Adrenal gland (tissue), 12 donors: ENCODE data around the gene VPS39. TPM values are rescaled to one million over a fixed set of nuclear protein-coding genes. Genes with fewer than 3 reads are reported as not detected.
A peak's percentile ranks its signal among the peaks of the same experiment; 100 is the strongest.

Experiments used
- DNase-seq, 7 donors: peaks; one replicate each; pipeline ENCODE4 v3.0.0-alpha.2; 2019 to 2020
- H3K27ac ChIP-seq, 5 donors: fragments of 200-600 bp; sonication (generic) in 4 of 5; 1 replicate in 3 of 5; 2 replicates in 2 of 5; pipeline versions ENCODE4 v1.5.1 to v1.8.0; 2016 to 2020; ENCODE audit warnings: mild to moderate bottlenecking in 1 of 5
- H3K27me3 ChIP-seq: fragments of 200-600 bp; 2 replicates; pipeline ENCODE4 v1.8.0; 2021
- H3K36me3 ChIP-seq, 2 donors: fragments of 200-600 bp; replicated peaks in 1 of 2; 1 replicate in 1 of 2; 2 replicates in 1 of 2; pipeline versions ENCODE4 v1.5.1 to v1.8.0; 2018 to 2022
- H3K4me1 ChIP-seq, 2 donors: fragments of 200-600 bp; replicated peaks in 1 of 2; 1 replicate in 1 of 2; 2 replicates in 1 of 2; pipeline versions ENCODE4 v1.5.1 to v1.8.0; 2018 to 2021
- H3K4me3 ChIP-seq, 4 donors: fragments of 200-600 bp; sonication (generic) in 3 of 4; one replicate each; pipeline ENCODE4 v1.5.1; 2016 to 2018
- H3K9me3 ChIP-seq, 3 donors: fragments of 200-600 bp; sonication (generic) in 1 of 3; replicated peaks in 1 of 3; 1 replicate in 2 of 3; 2 replicates in 1 of 3; pipeline versions ENCODE4 v1.5.1 to v1.8.0; 2016 to 2021
- POLR2A ChIP-seq, 2 donors: fragments of 450-650 bp; IDR thresholded peaks; one replicate each; pipeline ENCODE4 v1.6.1; 2017; ENCODE audit warnings: antibody characterized with exemption in 2 of 2, mild to moderate bottlenecking in 2 of 2, moderate library complexity in 1 of 2
- WGBS, 4 donors: extraction: QIAGEN DNeasy Blood & Tissue Kit in 2 of 4; methylation state at CpG; one replicate each; pipeline versions ENCODE4 v1.1.5 to v1.1.7; 2013 to 2017; 5-methylcytosine and 5-hydroxymethylcytosine counted together
- intact Hi-C, 2 donors: fragments of 100-400 bp; cut with DNase I; formaldehyde crosslinking; loops; one replicate each; pipeline versions ENCODE4 v1.14.1 to v1.15.0; 2022 to 2023
- polyA plus RNA-seq, 3 donors: library from polyadenylated mRNA; stranded (reverse); fragments of 200-250 nt in 2 of 3; fragments of 350-450 nt in 1 of 3; fragmentation: Illumina TruSeq in 1 of 3; extraction: RNeasy Lipid Tissue Mini Kit (QIAGEN cat#74804) in 1 of 3; gene quantifications; one replicate each; pipeline ENCODE4 v1.2.3, GENCODE V29; 2013 to 2014
- total RNA-seq, 9 donors: library from RNA; depleted of rRNA in 4 of 9; stranded (reverse); fragments of >200 nt in 4 of 9; fragments of 120-200 nt in 1 of 9; fragmentation: NEBNext Ultra II Directional in 1 of 9; extraction: Animal tissue kit (Norgen Biotek cat#: 25700) in 1 of 9; gene quantifications; one replicate each; pipeline versions ENCODE4 v1.1.0 to v1.2.4, GENCODE V29; 2013 to 2023
- TF ChIP-seq, protein P1 (sequence below), 6 experiments: fragments of 450-650 bp in 4 of 6; fragments of 200-600 bp in 2 of 6; sonication (generic) in 1 of 6; IDR thresholded peaks; 1 replicate in 5 of 6; 2 replicates in 1 of 6; pipeline versions ENCODE4 v1.5.1 to v1.8.0; 2016 to 2021; ENCODE audit warnings: antibody characterized with exemption in 6 of 6, mild to moderate bottlenecking in 2 of 6, moderate library complexity in 1 of 6
- donor health status: healthy with polysubstance abuse.
- donor health status: Bipolar disorder and iron deficiency.
- donor health status: DM: yes; HTN: yes; CAD: no.
- donor health status: DM: no; HTN: no; CAD: no.
- donor health status: DM: no; HTN: no; CAD: no.
- donor health status: DM: yes; HTN: yes; CAD: no.

Gene VPS39
- total and polyA plus RNA-seq, 12 donors = 42.4 to 159 (median 70.4) TPM

DNA sequence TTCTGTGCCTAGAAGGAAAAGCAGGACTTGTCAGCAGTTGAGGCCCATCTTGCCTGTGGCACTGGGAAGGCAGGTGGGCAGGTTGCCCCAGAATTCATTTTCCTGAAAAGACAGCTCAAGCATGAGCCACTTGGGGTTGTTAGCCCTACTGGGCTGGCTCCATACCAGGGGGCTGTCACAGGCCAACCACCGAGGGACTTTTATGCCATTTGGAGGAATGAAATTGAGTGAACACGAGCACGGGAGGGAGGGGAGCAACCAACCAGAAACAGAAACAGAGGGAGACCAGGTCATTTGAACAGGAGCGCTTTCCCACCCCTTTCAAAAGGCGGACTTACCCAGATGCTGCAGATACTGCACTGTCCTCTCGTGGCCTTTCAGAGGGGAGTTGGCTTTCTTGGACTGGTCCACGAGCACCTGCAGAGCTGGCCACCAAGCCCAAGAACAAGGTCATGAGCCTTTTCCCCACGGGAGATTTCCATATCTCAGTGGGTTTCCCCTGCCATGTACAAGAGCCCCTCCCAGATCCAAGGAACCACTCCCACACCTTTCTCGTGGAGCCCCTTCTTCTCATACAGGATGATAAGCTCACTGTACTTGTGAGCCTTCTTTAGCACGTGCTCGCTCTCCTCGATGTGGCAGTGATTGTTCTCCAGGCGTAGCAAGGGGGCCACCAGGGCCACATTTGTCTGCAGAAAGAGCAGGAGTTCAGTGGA, 41.7 kb downstream of the VPS39 start:
- Histone ChIP-seq H3K4me1 (peaks cover 9 to 10% of the 10 kb centered on the region in 2 donors), H3K9me3 (no peaks in the 10 kb centered on the region), H3K27me3 (no peaks in the 10 kb centered on the region), H3K36me3 (peaks cover 0 to 98% of the 10 kb centered on the region in 2 donors), H3K27ac (no peak overlapping the region), H3K4me3 (no peak overlapping the region)
- intact Hi-C loops = no loop called here
- TF ChIP-seq, protein P1, sequence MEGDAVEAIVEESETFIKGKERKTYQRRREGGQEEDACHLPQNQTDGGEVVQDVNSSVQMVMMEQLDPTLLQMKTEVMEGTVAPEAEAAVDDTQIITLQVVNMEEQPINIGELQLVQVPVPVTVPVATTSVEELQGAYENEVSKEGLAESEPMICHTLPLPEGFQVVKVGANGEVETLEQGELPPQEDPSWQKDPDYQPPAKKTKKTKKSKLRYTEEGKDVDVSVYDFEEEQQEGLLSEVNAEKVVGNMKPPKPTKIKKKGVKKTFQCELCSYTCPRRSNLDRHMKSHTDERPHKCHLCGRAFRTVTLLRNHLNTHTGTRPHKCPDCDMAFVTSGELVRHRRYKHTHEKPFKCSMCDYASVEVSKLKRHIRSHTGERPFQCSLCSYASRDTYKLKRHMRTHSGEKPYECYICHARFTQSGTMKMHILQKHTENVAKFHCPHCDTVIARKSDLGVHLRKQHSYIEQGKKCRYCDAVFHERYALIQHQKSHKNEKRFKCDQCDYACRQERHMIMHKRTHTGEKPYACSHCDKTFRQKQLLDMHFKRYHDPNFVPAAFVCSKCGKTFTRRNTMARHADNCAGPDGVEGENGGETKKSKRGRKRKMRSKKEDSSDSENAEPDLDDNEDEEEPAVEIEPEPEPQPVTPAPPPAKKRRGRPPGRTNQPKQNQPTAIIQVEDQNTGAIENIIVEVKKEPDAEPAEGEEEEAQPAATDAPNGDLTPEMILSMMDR (IDR thresholded peaks at IDR 0.05) = no peak
- no peak for TF ChIP-seq POLR2A (IDR thresholded peaks at IDR 0.05)
- peak in 1 of 7 donors; percentile 45 for DNase-seq
- 95 to 96% (median 95%) methylated on average over 13 of the region's 13 CpGs for WGBS, 4 donors

DNA sequence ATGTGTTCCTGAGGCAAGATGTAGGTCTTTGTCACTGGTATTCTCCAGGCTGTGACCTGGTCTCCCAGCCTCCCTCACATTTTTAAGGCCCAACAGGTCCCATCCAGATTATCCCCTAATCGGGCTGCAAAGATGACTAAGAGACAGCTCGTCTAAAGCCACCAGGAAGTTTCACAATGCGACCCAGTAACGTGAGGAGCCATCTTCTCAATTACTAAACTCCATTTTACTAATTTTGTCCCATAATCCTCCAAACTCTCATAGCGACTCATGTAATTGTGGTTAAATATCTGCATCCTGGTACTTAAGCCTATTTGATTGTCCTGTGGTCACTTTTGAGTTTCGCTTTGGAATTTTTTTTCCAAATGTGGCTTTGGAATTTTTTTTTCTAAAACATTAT, 43.0 kb downstream of the VPS39 start:
- TF ChIP-seq, protein P1 (IDR thresholded peaks at IDR 0.05) = no peak
- TF ChIP-seq POLR2A (IDR thresholded peaks at IDR 0.05) = no peak
- no peaks in the 10 kb centered on the region for H3K27me3 ChIP-seq
- H3K4me1 ChIP-seq = peaks cover 9 to 10% of the 10 kb centered on the region in 2 donors
- H3K9me3 ChIP-seq = no peaks in the 10 kb centered on the region
- 81 to 93% (median 88%) methylated on average over 6 of the region's 6 CpGs for WGBS, 4 donors
- no peak overlapping the region for H3K4me3 ChIP-seq
- no peak for DNase-seq
- peaks cover 0 to 100% of the 10 kb centered on the region in 2 donors for H3K36me3 ChIP-seq
- intact Hi-C loops = no loop called here
- H3K27ac ChIP-seq = no peak overlapping the region

DNA sequence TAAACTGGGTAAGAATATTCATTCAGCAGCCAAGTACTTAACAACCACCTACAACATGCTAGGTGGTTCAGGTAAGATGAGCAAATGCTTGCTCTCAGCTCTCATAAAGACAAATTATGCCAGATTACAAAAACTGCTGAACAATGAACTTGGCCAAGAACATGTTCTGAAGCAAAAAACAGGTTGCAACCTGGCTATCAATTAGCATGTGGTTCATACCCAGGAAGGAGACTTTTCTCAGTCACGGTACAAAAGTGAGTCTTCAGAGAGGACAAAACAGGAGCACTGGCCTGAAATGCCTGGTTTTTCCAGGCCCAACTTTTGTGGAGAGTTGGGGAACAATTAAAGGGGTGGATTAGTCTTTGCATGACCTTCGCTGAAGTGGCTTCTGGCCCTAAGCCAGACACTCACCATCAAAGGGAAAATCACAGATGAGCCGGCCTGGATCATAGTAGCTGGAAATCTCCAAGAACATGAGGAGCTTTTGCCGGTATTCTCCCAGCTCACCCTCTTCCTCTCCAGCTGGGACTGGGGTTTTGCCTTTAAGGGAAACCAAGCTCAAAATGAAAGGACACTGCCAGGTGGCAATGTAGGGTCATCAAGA, 44.1 kb downstream of the VPS39 start:
- Histone ChIP-seq H3K36me3 (peaks cover 0 to 100% of the 10 kb centered on the region in 2 donors), H3K4me3 (no peak overlapping the region), H3K27ac (peak overlapping the region in 1 of 5 donors; percentile 12), H3K27me3 (no peaks in the 10 kb centered on the region), H3K4me1 (peaks cover 10% of the 10 kb centered on the region in 2 donors), H3K9me3 (no peaks in the 10 kb centered on the region)
- peak; percentile 25 to 79 (median 65) for DNase-seq
- TF ChIP-seq, protein P1 (IDR thresholded peaks at IDR 0.05) = no peak
- no peak for TF ChIP-seq POLR2A (IDR thresholded peaks at IDR 0.05)
- intact Hi-C loops = no loop called here
- WGBS, 4 donors = 54 to 60% (median 57%) methylated on average over 4 of the region's 4 CpGs

DNA sequence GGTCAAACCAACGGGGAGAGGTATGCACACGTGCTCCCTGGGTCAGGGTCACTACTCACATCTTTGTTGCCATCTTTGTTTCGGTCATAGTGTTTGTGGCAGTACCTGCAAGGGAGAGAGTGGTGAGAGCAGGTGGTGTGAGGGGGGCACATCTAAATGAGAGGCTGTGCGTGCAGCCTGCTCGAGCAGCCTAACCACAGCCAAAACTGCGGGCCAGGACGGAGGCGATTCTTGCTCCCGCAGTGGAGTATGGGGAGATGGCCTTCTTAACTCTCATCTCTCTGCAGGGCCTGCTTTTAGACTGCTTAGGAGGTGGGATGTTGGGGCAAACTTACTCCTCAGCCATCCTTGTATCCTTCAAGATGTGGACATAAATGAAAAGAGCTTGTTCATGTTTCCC, 44.8 kb downstream of the VPS39 start:
- Histone ChIP-seq H3K4me1 (peaks cover 15 to 18% of the 10 kb centered on the region in 2 donors), H3K4me3 (no peak overlapping the region), H3K27ac (no peak overlapping the region), H3K9me3 (no peaks in the 10 kb centered on the region), H3K36me3 (peaks cover 0 to 94% of the 10 kb centered on the region in 2 donors), H3K27me3 (no peaks in the 10 kb centered on the region)
- 93 to 96% (median 94%) methylated on average over 8 to 9 of the region's 9 CpGs for WGBS, 4 donors
- intact Hi-C loops = no loop called here
- DNase-seq = peak in 2 of 7 donors; percentile 16 to 45
- TF ChIP-seq, protein P1 (IDR thresholded peaks at IDR 0.05) = no peak
- no peak for TF ChIP-seq POLR2A (IDR thresholded peaks at IDR 0.05)
